HG02610 (cell line): Measurements from ENCODE around the gene HLX.

Experiments
- ATAC-seq: cut with Tn5 transposase; IDR thresholded peaks from one replicate; pipeline ENCODE4 v1.9.1; 2021; ENCODE audit warnings: mild to moderate bottlenecking, moderate library complexity; ENCODE audit not compliant: unreplicated experiment

Gene HLX

DNA sequence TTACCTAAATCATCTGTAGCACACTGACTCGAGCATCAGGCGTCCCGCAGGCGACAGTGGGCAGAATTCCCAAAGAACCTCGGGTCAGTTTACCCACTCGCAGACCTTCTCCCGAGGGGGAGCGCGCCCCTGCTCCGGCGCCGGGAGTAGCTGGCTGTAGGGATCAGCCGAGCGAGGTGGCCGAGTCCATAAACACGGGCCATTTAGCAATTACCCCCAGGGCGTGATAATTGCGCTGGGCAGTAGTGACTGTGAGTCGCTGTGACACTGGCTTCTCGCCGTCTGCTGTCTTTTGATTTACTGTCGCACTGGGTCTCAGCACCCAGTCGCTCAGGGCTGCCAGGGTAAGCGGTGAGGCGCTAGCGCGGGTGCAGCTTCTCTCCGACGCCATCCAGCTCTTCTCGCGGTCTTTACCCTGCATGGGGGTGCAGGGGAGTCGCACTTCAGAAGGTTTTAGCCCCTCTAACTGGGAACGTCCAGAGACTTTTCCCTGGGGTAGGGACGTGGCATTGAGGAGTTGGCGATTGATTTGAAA, 16.2 kb downstream of the HLX start:
- no peak for ATAC-seq

DNA sequence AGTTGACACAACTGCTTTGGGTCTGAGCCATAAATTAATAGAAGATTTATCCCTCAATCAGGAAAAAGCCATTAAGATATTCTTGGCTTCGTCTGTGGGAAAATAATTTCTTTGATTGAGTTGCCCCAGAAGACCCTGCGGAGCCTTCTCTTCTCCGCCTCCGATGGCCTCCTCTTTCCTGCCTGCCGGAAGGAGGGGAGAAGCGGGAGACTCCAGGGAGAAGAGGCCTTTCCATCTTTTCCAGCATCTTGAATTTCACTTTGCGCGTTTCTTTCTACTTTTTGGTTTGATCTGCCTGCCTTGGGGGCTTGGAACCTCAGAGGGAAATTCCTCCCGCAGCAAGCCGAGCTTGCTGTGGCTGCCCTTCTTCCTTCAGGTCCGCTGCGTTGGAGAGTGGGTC, 16.8 kb downstream of the HLX start:
- ATAC-seq = no peak

DNA sequence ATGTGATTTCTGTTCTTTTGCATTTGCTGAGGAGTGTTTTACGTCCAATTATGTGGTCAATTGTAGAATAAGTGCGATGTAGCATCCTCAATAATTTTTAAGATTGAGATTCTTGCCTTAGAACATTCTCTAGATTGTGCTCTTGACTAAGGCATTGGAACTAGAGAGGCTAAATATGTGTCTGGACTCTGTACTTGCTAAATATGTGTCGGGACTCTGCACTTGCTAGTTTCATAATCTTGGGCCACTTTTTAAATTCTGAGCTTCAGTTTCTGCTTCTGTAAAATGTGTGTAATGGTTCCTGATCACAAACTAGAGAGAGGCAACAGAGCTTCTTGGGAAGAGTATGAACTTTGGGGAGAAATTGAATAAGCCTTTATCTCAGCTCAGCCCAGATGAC, 21.6 kb downstream of the HLX start:
- ATAC-seq = no peak

DNA sequence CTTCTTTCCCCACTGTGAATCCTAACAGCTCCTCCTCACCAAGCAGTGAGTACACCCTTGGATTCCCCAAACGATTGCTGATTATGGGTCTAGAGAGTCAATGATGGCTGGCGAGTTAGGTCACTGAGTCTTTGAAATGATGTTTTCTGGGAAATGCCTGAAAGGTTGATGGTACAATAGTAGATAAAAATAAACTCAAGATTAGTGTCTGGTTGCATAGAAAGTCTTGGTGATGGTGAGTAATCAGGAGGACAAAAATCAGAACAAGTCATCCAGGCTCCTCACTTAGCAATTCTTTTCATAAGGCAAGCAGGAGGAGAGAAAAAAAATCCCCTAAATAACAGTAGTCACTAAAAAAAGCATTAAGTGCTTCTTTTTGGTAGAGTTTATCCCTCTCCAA, 22.6 kb downstream of the HLX start:
- ATAC-seq = no peak

DNA sequence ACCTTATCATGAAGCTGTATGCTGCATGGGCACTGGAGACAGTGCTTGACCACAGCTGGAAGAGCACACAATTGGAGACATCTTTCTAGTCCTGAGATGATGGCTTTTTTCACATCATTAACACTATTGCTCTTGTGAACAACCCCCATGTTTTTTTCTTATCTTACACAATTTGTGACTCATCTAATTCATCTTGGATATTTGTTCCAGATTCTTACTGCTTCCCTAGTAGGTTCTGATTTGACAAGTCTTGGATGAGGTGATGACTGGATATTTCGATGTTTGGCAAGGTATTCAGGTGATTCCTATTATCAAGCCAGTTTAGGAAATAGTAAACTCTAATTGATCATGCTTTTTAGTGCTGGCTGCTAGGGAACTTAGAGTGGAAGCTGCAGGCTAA, 23.7 kb downstream of the HLX start:
- ATAC-seq = no peak

DNA sequence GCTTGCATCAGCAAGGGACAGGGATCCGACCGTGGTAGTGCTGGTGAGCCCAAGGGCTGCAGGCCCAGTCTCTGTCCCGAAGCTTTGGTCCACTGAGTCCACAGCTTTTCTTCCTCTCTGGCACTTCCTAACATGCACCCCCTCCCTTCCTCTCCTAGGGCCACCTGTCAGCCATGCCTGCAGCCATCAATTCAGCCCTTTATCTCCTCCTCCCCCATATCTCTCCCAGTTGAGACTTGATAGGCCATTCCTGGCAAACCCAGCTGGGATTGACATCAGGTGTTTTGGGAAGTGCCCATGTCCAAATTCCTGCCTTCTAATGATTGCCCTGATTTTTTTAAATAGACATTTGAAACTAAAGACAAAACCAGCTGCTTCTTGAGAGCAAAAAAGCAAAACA, 25.6 kb downstream of the HLX start:
- ATAC-seq = no peak

DNA sequence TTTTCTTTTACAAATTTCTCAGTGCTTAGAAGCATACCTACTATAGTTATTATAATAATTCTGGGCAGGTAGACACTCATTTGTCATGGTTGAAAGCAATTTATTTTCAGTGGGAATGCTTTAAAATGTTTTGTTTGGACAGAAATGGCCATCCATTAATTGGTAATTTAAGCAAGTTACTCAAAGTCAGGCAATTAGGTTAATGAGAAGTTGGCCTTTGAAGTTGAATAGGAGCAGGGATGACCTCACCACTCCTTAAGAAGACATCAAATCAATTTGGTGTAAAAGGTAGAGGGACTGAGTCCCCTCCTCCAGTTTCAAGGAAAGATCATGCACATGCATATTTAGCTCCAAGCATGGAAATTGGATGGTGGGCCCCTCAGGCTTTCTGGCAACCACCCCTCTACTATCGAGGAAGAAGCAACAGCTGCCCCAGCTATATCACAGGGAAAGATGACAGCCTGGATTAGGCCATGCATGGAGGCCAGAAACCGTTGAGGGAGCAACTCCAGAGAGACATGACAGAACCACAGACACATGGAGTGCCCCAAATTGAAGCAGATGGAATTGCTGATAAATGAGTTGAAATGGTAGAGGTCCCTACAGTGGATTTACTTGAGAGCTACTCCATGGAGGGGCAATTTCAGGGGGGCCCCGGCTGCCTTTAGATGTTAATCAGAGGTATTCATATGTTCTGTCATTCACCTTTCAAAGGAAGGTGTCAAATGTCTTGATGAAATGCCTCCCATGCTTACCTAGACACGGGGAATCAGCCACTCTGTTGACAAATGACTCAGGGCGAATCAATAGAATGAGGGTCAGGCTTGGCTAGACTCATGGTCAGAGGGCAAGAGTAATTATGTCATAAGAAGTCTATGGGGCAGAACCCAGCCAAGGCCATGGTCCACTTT, 26.7 kb downstream of the HLX start:
- ATAC-seq = no peak

DNA sequence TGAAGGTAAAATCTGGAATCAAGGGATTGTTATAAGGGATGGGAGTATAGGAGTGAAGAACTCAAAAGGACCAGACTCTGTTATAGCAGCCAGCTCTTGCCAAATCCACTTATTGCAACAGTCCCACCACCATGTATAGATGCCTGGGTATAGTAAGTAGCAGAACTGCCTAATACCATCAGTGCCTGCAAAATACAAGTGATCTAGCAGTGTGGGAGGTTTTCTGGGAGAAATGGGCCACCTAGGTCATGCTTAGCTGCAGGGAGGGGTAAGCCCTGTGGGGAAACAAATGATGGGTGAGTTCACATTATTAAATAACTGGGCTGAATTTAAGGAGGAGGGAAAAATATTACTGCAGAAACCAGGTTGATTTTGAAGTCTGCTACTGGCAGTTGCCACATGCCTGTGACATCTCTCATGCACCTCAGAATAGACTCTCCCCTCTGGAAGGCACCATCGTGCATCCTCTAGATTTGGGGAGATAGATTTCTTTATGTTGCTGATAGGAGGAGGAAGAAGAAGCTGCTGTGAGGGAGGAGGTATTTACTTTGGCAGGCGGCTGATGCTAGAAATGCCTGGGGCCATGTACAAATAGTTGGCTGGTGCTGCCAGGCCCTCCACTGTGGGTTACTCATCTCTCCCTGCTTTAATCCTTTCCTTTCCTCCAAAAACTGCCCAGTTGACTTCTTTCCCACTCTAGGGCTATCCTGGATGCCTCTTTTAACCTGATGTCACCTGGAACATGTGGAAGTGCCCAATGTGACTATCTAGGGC, 27.5 kb downstream of the HLX start:
- ATAC-seq = no peak

DNA sequence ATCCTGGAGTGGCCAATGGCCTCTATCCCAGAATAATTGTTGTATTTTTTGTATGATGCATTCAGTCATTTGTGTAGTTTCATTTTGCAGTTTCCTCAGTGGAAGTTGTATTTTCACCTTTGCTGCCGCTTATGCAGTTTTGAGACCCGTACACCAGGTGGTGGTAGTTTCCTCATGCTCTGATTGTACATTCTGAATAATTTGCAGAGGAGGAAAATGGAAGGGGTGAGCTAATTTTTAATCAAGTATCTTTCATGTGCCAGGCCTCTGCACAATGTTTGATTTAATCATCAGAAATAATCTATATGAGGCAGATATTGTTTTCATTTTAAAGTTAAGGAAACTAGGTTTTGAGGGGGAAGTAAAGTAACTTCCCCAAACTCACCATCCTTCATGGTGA, 29.5 kb downstream of the HLX start:
- ATAC-seq = no peak

DNA sequence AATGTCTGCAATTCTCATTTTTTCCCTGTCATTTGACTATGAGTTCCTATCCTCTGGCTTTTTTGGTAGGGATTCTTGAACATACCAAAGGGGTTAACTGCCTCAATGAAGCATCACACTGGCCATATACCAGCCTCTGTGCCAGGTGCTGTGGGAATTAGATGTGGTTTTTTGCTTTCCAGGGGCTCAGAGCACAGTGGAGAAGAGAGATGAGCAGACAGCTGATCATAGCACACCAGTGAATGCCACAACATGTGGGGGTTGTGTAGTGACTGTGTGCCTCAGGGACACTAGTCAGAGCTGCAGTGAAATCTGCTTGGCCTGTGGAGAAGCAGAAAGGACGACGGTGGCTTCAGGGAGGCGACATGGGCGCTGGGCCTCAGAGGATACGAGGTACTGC, 30.8 kb downstream of the HLX start:
- no peak for ATAC-seq

DNA sequence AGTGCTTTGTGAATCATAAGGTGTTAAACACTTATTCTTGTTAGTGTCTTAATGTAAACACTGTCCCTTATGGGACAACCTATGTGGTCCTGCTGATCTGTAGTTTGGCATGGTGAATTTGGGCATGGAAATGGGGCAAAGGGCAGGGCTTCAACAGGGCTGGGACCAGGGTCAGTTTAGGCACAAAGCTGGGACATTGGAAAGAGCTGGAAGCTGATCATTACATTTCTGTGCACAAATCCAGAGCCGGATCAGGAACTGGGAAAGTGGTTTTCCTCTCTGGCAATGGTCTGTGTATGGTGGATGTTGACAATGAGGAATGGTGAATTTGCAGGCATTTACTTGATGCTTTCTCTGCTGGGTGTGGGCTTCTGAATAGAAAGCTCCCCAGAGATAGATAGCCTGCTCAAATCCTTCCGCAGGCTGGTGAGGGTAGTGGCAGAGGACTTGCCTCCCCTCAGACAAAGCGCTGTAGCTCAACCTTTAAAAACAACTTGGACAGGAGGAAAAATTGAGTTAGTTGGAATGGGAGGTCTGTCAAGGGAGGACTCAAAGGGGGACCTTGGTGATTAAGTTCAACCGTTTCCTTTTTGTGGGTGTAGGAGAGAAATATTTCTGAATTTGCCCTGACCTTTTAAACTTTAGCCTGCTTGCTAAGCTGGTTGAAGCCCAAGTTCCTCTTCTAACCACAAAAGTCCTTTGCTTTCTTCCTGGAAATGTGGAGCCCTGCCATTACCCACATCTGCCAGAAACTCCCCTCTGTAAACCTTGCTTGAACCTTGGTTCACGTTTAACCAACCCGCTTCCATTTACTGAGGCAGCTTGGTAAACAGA, 35.3 kb downstream of the HLX start:
- ATAC-seq = no peak

DNA sequence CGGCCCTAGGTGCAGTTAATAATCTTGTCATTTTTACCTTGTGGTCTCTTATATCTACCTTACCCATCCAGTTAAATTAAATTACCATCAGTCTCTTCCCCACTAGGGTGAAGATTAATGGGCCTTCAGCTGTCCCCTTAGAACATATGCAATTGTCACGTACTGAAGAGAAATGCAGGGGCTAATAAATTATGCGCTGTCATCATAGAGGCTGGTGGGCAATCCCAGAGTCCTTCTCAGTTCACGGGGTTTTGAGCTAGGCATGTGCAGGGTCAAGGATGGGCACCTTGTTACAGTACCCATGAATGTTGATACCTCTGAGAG, 35.8 kb downstream of the HLX start:
- ATAC-seq = no peak

DNA sequence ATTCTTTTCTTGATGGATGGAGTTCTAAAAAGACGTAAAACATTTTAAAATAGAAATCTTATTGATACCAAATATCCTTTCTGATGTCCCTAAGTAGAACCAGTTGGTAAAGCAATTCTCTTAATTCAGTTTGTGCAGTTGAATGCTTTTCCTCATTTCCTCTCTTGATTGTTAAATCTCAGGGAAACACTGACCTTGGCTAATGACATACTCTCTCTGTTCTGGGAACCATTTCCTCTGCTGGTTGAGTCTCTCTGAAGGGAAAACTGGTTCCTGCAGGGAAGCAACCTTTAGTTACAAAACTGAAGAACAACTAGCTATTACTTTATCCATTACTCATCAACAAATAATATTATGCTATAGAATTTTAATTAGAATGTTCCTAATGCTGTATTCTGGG, 36.7 kb downstream of the HLX start:
- no peak for ATAC-seq

DNA sequence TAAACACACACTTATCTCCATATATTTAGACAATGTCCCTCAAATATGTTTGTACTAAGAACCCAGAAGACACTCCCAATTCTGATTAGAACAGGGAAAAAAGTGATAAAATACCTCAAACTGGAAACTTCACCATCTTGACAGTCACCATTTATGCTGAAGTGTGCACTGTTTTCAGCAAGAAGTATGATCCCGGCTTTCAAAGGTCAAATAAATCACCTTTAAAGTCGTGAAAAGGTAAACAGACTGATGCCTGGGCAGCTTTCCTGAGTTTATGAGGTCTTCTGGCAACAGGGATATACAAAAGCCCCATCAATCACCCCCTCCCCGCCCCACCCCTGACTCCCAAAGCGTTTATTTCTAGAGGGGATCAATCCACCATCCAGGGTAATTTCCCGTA, 37.9 kb downstream of the HLX start:
- ATAC-seq = no peak

DNA sequence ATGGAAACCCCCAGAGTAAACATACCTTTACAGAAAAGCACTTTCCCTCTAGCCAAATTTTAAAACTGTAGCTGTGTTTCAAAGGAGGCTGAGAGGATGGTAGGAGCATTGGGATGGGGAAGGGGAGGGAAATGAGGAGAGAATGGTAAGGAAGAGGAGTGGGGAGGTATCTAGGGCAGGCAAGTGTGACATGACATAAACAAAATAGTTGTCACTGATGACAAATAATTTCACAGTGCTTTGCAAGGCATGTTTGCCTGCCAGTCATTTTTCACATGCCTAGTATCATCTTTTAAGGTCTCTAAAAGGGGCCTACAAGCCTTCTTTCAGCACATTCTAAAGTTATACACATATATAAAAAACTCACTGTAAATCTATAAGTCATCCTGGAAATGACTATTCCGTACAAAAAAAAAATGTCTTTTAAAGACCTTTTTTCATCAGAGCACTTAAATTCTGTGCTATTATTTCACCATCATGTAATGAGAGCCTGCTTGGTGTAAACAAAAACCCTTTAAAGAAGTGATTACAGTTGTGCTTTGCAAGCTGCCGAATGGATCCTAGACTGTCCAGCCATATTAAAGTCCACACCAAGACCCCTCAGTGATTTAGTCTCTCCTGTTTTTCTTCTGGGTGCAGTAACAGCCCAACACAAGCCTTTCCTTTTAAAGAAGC, 38.4 kb downstream of the HLX start:
- no peak for ATAC-seq

DNA sequence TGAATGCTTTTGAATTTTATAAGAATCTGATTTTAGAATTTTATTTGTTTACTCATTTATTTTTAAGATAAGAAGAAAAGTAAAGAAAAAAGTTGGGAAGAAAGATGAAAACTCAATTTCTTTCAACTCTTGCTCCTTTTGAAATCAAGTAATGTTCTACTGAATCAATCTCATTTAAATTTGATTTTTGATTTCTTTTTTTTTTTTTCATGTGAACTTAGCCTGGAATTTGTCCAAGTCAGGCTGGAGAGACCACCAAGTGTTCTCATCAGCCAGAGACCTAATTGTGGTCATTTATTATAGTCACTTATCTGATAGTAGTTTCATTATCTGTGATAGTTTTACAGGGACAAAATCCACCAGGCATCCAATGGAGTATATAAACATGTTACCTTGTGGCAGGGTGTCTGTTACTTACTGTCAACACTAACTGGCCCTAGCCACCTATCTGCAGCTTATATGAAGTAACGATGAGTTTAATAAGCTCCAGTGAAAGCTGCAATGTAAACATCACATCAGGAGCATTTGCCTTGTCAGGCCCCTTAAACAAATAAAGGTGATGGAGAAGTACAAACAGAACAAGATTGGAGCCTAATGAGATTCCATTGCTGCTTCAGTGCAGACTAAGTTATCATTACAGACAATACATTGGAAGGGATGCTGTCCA, 39.2 kb downstream of the HLX start:
- no peak for ATAC-seq

DNA sequence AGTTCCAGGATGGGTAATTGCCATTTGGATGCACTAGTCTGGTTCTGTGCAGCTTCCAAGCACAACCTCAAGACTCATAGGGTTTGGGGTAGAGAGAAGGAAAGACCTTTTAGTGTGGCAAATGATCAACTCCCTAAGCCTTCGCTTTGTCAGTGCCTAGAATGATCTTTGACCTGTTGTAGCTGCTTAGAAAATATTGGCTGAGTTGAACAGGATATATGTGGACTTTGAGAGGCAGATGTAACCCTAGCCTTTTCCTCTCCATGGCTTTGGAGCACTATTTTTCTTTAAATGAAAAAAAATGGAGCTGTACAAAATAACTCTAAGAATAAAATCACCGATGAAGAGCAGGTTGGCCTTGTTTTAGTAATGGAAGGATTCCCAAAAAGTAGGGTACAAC, 41.7 kb downstream of the HLX start:
- no peak for ATAC-seq

DNA sequence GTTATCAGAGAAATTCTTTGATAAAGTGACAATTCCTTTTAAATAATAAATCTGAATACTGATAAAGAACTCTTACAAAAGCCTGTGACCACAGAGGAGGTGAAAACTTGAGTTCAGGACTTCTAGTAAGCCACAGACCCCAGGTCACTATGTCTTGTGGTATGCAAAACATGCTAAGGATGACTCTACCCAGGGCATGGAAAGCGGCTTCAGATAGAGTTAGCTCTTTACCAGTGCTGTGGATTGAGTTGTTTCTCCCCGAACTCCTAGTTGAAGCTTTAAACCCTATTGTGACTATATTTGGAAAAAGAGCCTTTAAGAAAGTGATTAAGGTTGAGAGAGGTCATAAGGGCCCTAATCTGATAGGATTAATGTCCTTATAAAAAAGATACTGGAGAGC, 42.3 kb downstream of the HLX start:
- no peak for ATAC-seq

DNA sequence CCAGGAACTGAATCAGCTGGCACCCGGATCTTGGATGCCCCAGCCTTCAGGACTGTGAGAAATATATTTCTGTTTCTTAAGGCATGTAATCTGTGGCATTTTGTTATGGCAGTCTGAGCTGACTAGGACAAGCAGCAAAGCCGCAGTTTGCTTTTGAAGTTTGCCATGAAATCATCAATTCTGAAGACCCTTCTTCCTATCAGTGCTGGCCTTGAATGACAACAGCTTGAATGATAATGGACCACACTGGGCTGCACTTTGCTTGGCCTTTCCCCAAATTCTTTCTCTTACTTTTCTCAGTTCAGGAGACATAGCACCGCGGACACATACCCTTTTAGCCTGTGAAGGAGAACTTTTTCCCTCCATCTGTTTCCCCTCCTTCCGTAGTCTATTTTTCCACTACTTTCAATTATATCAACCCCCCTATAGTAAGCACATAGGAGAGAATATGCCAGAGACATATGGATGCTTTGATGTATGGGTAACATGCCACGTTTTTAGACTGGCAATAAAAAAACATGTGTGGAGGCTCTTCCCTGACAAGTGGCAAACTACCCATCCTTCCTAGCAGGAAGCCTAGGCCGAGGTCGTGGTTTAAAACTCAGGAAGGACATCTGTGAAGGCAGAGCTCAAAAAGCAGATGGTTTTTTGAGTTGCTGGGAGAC, 42.9 kb downstream of the HLX start:
- no peak for ATAC-seq

DNA sequence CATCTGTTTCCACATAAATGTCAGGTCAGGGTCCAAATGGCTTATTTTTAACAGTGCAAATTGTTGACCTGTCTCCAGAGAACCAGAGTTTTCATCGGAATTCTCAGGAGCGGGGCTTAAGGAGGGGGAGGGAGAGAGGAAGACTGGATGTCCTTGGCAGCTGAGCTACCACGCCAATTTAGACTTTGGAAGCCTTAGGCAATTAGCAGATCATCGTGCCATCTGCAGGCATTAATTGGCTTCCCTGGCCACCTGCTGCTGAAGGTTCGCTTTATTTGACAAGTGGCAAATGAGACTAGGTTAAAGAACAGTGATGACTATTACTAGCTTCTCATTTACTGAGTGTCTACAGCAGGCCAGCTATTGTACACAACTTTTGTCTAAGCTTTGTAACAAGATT, 43.7 kb downstream of the HLX start:
- no peak for ATAC-seq
